Heart left ventricle (tissue), 16 donors: ENCODE measurements around the gene WDR90. TPM values are rescaled to one million over a fixed set of nuclear protein-coding genes. Genes with fewer than 3 reads are reported as not detected.

Experiments used
- ATAC-seq, 4 donors: fragments of 200-7000 bp; cut with Tn5 transposase; one replicate each; pipeline ENCODE4 v1.9.1; 2020 to 2022; ENCODE audit warnings: moderate library complexity in 4 of 4, mild to moderate bottlenecking in 3 of 4, moderate number of reproducible peaks in 1 of 4
- DNase-seq, 5 donors: peaks; one replicate each; pipeline ENCODE4 v3.0.0-alpha.2; 2020
- H3K27ac ChIP-seq, 12 donors: fragments of 200-600 bp; sonication (generic) in 4 of 12; one replicate each; pipeline versions ENCODE4 v1.5.0 to v1.8.0; 2016 to 2022; ENCODE audit warnings: mild to moderate bottlenecking in 2 of 12
- H3K27me3 ChIP-seq, 9 donors: fragments of 200-600 bp; sonication (generic) in 2 of 9; one replicate each; pipeline versions ENCODE4 v1.5.1 to v1.8.0; 2016 to 2022; ENCODE audit warnings: mild to moderate bottlenecking in 3 of 9
- H3K36me3 ChIP-seq, 9 donors: fragments of 200-600 bp; sonication (generic) in 2 of 9; one replicate each; pipeline versions ENCODE4 v1.5.0 to v1.8.0; 2018 to 2022; ENCODE audit warnings: mild to moderate bottlenecking in 2 of 9
- H3K4me1 ChIP-seq, 12 donors: fragments of 200-600 bp; sonication (generic) in 4 of 12; one replicate each; pipeline versions ENCODE4 v1.5.0 to v1.8.0; 2016 to 2022; ENCODE audit warnings: mild to moderate bottlenecking in 3 of 12
- H3K4me3 ChIP-seq, 12 donors: fragments of 200-600 bp; sonication (generic) in 4 of 12; one replicate each; pipeline versions ENCODE4 v1.5.0 to v1.8.0; 2017 to 2022; ENCODE audit warnings: mild to moderate bottlenecking in 9 of 12, moderate library complexity in 4 of 12
- H3K9me3 ChIP-seq, 12 donors: fragments of 200-600 bp; sonication (generic) in 4 of 12; one replicate each; pipeline versions ENCODE4 v1.5.0 to v1.8.0; 2016 to 2022; ENCODE audit warnings: mild to moderate bottlenecking in 1 of 12
- CTCF ChIP-seq, 12 donors: fragments of 200-600 bp; sonication (generic) in 4 of 12; IDR thresholded peaks; one replicate each; pipeline versions ENCODE4 v1.5.0 to v1.8.0; 2018 to 2022; ENCODE audit warnings: antibody characterized with exemption in 12 of 12, mild to moderate bottlenecking in 5 of 12
- POLR2A ChIP-seq, 2 donors: fragments of 450-650 bp; IDR thresholded peaks; one replicate each; pipeline ENCODE4 v1.6.1; 2017; ENCODE audit warnings: antibody characterized with exemption in 2 of 2, mild to moderate bottlenecking in 2 of 2, moderate library complexity in 2 of 2
- WGBS, 4 donors: extraction: QIAGEN DNeasy Blood & Tissue Kit in 2 of 4; methylation state at CpG; one replicate each; pipeline versions ENCODE4 v1.1.5 to v1.1.7; 2013 to 2018; 5-methylcytosine and 5-hydroxymethylcytosine counted together
- intact Hi-C, 10 donors: fragments of 100-400 bp; cut with DNase I; formaldehyde crosslinking; loops; one replicate each; pipeline versions ENCODE4 v1.11.1 to v1.14.2; 2022
- polyA plus RNA-seq, 2 donors: library from polyadenylated mRNA; stranded (reverse); fragments of 200-250 nt; gene quantifications; one replicate each; pipeline ENCODE4 v1.2.3, GENCODE V29; 2013
- total RNA-seq, 9 donors: library from RNA; depleted of rRNA in 2 of 9; stranded (reverse); fragments of >200 nt in 2 of 9; fragmentation: NEBNext Ultra II Directional in 3 of 9; extraction: Animal tissue kit (Norgen Biotek cat#: 25700) in 3 of 9; gene quantifications; one replicate each; pipeline versions ENCODE4 v1.1.0 to v1.2.4, GENCODE V29; 2016 to 2023
- donor health status: ischemic (EF 13 %, LVEDD 7.1; RV severe dilation, severe dysfunction).
- donor health status: healthy with polysubstance abuse.
- donor health status: DM: no; HTN: yes; CAD: no.
- donor health status: DM: no; HTN: no; CAD: no.
- donor health status: ischemic (EF 25% LVEDD 6.9; RV normal size, moderate dysfunction).
- donor health status: ischemic (EF 25% LVEDD 5.7; RV mildly dilated, moderate dysfunction).
- donor health status: healthy.
- donor health status: DM: yes; HTN: yes; CAD: no.
- donor health status: ischemic (EF 35%, LVEDD 5.7; RV mildly dilated, moderate dysfunction).
- donor health status: nonischemic (EF 11% LVEDD 7.7; RV severe dilation, severe dysfunction).
- donor health status: DM: yes; HTN: yes; CAD: no.
- donor health status: PGD.
- donor health status: ischemic (EF 29% LVEDD 5.4; RV normal size, mild dysfunction).
- donor health status: nonischemic (EF 23%, LVEDD 6.1; RV moderate dilation, normal function).

WDR90 gene
- total and polyA plus RNA-seq, 11 donors: 3.7 to 17.4 (median 8.6) TPM

DNA sequence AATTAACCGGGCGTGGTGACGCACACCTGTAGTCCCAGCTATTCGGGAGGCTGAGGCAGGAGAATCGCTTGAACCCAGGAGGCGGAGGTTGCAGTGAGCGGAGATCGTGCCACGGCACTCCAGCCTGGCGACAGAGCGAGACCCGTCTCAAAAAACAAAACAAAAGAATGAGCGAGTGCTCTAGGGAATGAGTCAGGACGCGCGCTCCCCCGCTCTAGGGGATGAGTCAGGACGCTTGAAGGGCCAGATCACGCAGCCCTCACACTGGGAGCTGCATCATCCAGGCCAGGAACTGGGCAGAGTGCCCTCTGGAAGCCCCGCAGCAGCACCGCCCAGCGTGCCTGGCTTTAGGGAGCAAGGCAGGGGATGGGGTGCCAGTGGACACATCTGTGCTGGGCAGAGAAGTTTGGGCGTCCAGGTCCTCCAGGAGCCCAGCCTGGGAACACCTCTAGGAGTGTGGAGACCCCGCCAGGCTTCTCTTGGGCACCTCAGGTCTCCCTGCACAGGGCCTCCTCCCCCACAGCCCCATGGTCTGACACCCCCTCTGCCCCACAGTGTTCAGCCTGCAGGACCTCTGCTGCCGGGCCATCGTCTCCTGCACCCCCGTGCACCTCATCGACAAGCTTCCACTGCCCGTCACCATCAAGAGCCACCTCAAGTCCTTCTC is 22.2 kb upstream of the WDR90 start:
- H3K27ac ChIP-seq: peak overlapping the region in 1 of 12 donors; percentile 57
- DNase-seq (peak in 1 of 5 donors; percentile 26), ATAC-seq (no peak)
- peaks cover 0 to 39% (median 10%) of the 10 kb centered on the region in 9 donors for H3K36me3 ChIP-seq
- H3K9me3 ChIP-seq: no peaks in the 10 kb centered on the region
- intact Hi-C loops: loop anchor here in 3 of 10 donors (5.0 kb wide), 2 partner anchors 35 to 50 kb away; partner anchors contain the start of gene RAB40C (in 2 of the 3)
- no peak for TF ChIP-seq POLR2A (IDR thresholded peaks at IDR 0.05)
- TF ChIP-seq CTCF (IDR thresholded peaks at IDR 0.05): no peak
- H3K27me3 ChIP-seq: no peaks in the 10 kb centered on the region
- no peak overlapping the region for H3K4me3 ChIP-seq
- peaks cover 0 to 25% (median 21%) of the 10 kb centered on the region in 12 donors for H3K4me1 ChIP-seq
- 93 to 96% (median 93%) methylated on average over 27 to 29 of the region's 29 CpGs for WGBS, 4 donors

DNA sequence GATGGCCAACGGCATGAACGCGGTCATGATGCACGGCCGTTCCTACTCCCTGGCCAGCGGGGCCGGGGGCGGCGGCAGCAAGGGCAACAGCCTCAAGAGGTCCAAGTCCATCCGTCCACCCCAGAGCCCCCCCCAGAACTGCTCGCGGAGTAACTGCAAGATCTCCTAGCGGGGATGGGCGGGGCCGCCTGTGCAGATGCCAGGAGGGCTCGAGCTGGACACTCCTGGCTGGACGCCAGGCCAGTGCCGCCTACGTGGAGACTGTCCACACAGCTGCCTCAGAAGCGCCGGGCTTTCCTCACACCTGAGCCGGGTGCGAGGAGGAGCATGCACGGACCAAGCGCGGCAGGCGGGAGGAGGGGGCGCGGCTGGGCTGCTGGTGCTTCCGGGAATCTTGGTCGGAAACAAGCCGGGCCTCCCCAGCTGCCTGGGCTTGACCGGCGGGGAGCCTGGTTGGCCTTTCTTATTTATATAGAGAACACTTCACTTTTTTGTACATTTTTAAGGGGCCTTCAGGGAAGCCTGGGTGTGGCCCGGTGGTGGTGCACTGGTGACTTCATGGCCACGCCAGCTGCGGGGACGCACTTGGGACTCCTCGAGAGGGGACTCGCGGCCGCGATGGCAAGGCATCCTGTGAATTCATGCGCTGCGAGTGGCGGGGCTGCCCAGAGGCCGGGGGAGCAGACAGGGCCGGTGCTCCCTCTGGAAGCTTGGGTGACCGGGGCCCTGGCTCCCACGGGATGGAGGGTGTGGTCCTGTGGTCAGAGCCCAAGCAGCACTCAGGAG is 21.5 kb upstream of the WDR90 start:
- peaks cover 0 to 39% (median 10%) of the 10 kb centered on the region in 9 donors for H3K36me3 ChIP-seq
- peak in 1 of 5 donors; percentile 45 for DNase-seq
- no peaks in the 10 kb centered on the region for H3K9me3 ChIP-seq
- 86 to 92% (median 89%) methylated on average over 30 to 50 of the region's 50 CpGs for WGBS, 4 donors
- ATAC-seq: no peak
- intact Hi-C loops: loop anchor here in 3 of 10 donors (5.0 kb wide), 2 partner anchors 35 to 50 kb away; partner anchors contain the start of gene RAB40C (in 2 of the 3)
- peak overlapping the region in 1 of 12 donors; percentile 57 for H3K27ac ChIP-seq
- H3K4me1 ChIP-seq: peaks cover 0 to 25% (median 21%) of the 10 kb centered on the region in 12 donors
- H3K4me3 ChIP-seq: no peak overlapping the region
- H3K27me3 ChIP-seq: no peaks in the 10 kb centered on the region
- TF ChIP-seq CTCF (IDR thresholded peaks at IDR 0.05) (no peak), POLR2A (IDR thresholded peaks at IDR 0.05) (no peak)

DNA sequence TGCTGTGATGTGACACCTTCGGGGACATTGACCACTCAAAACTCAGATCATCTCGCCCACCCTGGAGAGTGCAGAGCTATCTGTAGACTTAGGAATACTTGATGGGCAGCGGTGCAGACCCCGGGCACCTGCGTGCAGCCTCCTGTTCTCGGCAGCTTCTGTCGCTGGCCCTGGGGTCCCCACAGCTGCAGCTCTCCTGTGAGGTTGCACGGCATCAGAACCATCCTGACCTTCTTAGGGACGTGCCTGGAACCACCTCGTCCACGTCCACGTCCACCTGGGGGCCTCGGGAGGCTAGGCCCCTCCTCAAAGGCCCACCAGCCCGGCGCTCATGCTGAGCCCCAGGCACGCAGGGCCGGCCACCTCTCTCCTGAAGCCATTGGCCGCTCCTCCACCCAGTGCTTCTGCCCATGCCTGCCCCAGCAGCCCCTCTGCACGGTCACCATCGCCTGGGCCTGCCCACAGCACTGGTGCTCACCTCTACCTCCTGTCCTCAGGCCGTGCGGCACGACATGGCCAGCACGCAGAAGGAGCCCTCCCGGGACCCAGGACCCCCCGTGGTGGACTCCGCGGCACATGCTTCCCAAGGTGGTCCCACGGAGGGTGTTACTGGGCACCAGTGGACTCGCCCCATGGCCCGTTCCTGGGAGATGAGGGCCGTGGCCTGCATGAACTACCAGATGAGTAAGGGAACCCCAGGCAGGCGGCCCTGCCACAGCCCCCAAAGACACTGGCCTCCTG is 20.7 kb upstream of the WDR90 start:
- WGBS, 4 donors: 93 to 97% (median 95%) methylated on average over 24 to 33 of the region's 33 CpGs
- DNase-seq (peak in 1 of 5 donors; percentile 29), ATAC-seq (no peak)
- Histone ChIP-seq H3K36me3 (peaks cover 0 to 47% (median 10%) of the 10 kb centered on the region in 9 donors), H3K4me1 (peaks cover 0 to 25% (median 21%) of the 10 kb centered on the region in 12 donors), H3K27ac (no peak overlapping the region), H3K9me3 (no peaks in the 10 kb centered on the region), H3K27me3 (no peaks in the 10 kb centered on the region), H3K4me3 (no peak overlapping the region)
- intact Hi-C loops: loop anchor here in 3 of 10 donors (5.0 kb wide), 2 partner anchors 36 to 51 kb away; partner anchors contain the start of gene RAB40C (in 2 of the 3)
- TF ChIP-seq POLR2A (IDR thresholded peaks at IDR 0.05): no peak
- no peak for TF ChIP-seq CTCF (IDR thresholded peaks at IDR 0.05)
